NCI-H1436 treated with DMSO at 0.1 percent for 48 hours (cell line): Measurements from ENCODE around the gene PDE3A.
"Not testable (repeated sequence)": the region's sequence is repeated elsewhere in the genome, so short reads cannot be mapped to it uniquely, and the experiment has no call there.

Experiments used
- DNase-seq: peaks from one replicate; lab custom pipeline; 2025; lab: John Stamatoyannopoulos, UW

The PDE3A gene

DNA sequence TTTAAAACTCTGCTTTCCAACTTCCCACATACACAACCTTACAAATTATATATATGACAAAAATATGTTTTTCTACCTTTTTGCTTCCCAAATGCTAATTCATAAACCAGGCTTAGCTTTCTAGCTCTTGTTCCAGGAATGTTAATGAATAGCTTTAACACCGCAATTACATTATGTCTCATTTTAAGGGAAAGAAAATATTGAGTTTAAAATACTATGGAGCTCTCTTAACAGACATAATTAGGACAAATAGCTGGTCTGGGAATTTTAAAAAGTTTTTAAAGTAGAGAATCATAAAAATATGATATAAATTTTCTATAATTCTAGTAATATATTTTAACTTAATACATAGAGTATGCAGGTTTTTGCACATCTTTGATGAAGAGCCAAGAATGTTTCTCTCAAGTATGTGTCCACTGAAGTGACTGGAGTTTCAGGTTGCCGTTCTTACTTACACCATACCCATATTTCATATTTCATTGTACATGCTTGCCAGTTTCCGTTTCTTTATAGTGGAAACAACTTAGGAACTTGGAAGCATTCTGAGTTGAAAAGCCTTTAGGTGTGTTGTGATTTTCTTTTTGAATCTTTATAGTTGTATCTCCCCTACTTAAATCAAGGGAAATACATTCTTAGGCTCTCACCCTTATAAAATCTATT is 236.2 kb downstream of the PDE3A start:
- DNase-seq, result no peak

DNA sequence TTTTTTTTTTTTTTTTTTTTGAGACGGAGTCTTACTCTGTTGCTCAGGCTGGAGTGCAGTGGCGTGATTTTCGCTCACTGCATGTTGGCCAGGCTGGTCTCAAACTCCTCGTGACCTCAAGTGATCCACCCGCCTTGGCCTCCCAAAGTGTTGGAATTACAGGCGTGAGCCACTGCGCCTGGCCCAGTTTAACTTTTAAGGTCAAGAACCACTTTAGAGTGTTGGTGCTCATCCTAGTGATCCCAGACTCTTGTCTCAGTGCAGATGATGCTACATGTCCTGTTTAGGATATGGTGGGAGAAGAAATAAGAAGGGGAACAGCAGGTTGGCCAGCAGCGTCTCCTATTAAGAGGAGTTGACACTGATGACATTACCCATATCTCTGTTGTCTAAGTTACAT is 246.7 kb downstream of the PDE3A start:
- DNase-seq, result not testable (repeated sequence)

- no peak for DNase-seq
These were observed 247.8 kb downstream of the PDE3A start for GRCh38 chr12:20616093-20616492.

DNA sequence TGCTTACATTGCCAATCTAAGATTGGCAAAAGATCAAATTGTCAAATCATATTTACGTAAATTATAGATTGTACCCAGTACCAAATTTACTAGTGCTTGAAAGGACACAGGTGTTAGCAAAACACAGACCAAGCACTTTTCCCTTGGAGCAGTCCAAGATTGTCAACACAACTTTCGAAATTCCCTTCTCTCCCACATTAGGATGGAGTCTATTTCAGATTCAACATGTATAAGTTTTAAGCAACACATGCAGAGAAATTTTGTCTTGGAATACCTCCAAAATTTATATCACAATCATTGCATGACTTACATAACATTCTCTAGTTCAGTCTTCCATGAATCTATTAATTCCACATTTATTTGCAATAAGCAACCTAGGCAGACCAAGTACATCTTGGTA is 251.9 kb downstream of the PDE3A start:
- DNase-seq, result no peak

GRCh38 chr12:20624718-20625117 is 256.4 kb downstream of the PDE3A start:
- no peak for DNase-seq

DNA sequence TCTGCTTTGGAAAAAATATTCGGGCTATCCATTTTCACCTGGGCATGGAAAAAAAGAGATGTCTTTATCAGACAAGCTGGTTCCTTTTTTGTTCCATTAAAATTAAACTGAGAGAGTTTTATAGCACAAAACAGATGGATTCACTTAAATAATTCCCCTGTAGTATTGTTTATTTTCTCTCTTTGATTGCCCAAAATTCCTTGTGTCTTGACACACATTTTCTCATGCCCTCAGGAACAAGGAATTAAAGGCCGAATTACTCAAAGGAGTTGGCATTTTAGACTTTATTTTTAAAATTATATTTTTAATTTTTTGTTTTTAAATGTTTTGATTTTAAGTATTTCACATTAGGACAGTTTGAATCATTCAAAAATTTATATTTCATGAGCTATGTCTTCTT is 257.2 kb downstream of the PDE3A start:
- DNase-seq, result no peak

GRCh38 chr12:20627001-20627588 is 258.8 kb downstream of the PDE3A start:
- no peak for DNase-seq

DNA sequence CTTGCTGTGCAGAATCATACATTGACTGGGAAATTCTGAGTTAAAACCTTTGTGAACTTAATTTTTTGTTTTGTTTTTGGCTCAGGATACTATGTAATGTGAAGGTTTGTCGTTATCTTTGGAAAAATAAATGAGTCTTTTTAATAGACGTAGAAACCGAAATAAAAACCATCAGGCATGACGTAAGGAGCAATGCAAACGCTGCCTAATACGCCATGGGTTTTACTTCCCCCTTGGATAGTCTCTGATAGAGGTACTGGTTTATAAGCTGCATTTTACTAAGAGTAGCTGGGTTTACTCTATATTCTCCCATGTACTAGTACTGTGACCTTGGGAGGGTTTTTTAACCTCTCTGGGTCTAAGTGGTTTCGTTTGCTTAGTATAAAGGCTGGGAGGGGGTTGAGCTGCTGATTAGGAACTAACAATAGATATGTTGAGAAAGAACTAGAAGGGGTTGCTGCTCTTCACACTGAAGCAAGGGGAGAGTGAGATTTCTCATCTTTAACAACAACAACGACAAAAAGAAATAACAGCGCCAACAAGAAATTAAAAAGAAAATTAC is 260.0 kb downstream of the PDE3A start:
- no peak for DNase-seq

DNA sequence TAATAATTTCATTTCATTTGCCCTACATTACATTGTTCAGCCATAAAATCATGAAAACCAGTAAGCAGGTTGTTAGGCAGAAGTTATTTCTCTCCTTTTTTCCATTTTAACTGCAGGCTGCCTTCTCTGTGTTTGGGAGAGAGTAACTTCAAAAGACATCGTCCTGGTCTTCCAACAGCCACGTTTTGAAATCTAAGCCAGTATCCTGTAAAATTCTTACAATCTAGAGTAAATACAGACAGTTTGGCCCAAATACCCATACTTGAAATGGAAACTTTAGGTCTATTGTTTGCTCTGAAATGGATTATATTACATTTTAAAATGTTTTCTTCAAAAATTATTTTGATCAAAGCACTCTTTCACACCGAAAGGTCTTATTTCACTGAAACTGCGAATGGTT is 260.7 kb downstream of the PDE3A start:
- no peak for DNase-seq

DNA sequence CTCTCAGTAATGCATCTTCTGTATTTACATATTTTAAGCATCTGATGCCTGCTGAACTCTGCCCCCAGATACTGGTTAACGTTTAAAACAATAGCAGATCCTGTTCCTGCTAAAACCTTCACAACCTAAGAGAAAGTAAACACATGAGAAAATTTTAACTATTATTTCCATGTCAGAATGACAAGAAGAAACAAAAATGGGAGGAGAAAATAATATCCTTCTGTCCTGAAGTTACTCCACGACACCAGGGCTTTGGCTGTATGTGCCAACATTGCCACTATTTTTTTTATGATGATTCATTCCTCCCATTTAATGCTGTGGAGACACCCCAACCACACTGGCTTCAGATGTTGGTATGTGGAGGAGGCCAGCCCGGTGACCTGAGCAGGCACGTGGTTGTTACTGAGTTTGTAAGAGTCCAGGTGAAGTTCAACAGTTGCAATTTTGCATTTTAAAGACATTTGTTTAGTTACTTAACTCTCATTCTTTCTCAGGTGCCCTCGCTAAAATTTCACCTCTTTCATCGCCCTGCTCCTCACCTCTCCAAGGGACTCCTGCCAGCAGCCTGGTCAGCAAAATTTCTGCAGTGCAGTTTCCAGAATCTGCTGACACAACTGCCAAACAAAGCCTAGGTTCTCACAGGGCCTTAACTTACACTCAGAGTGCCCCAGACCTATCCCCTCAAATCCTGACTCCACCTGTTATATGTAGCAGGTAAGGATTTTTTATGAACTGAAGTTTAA is 261.2 kb downstream of the PDE3A start:
- DNase-seq, result no peak

DNA sequence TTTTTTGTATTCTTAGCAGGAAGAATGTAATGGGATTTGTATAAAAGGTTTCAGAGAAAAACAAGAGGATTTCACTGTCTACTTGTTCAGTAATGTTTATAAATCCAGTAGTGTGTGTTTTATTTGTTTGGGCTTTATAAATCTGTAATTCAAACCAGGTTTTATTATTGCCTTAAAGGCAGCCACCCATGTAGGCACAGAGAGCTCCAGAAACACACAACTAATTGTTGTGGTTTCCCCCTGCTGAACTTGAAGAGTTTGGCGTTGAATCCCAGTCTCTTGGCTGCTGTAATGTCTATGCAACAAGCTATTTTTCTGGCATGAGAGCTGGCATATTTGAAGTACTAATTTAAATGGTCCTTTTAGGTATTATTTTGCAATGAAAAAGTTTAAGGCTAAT is 263.4 kb downstream of the PDE3A start:
- DNase-seq, result no peak

- DNase-seq, result no peak
These were observed 272.8 kb downstream of the PDE3A start for GRCh38 chr12:20641106-20641505.

DNA sequence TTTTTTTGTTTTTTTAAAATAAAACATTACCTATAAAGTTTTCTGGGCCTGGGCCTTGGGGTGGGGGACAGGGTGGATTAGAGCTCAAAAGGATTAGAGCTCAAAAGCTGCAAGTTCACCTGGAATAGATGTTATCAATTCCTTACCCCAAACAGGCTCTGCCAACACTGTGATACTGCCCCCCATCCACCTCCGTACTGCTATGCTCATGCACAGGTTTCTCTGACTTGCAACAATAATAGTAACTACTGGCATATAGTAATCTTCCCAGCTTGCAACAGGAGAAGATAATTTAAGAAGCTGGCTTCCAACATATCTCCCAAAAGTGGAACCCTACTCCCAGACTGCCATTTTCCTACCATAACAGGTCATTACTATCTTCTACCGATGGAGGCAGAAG is 275.5 kb downstream of the PDE3A start:
- DNase-seq, result no peak

DNA sequence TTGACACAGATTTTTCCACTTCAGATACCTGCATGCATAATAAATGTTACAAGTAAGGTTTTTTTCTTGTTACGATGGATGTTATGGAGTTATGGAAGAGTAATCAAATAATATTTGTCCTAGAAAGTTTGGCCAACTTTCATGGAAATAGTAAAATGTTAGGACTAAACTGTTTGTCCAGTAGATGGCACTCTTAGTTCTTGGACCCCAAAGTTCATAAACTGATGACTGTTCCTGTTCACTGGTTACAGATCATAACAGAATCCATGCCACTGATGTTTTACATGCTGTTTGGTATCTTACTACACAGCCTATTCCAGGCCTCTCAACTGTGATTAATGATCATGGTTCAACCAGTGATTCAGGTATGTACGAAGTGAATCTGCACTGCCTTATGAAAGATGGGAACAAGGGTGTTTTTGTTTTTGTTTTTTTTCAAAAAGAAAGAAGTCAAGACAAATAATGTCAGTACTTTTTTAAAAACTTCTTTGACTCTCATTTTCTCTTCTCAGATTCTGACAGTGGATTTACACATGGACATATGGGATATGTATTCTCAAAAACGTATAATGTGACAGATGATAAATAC is 278.0 kb downstream of the PDE3A start:
- no peak for DNase-seq

DNA sequence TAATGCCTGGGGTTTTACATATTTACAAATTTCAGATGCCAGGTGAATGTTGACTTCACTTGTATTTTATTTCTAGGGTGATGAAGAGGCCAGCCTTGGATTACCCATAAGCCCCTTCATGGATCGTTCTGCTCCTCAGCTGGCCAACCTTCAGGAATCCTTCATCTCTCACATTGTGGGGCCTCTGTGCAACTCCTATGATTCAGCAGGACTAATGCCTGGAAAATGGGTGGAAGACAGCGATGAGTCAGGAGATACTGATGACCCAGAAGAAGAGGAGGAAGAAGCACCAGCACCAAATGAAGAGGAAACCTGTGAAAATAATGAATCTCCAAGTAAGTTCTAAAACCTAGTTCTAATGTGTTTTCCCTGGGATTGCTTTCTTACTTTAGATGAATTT is 285.5 kb downstream of the PDE3A start:
- no peak for DNase-seq

DNA sequence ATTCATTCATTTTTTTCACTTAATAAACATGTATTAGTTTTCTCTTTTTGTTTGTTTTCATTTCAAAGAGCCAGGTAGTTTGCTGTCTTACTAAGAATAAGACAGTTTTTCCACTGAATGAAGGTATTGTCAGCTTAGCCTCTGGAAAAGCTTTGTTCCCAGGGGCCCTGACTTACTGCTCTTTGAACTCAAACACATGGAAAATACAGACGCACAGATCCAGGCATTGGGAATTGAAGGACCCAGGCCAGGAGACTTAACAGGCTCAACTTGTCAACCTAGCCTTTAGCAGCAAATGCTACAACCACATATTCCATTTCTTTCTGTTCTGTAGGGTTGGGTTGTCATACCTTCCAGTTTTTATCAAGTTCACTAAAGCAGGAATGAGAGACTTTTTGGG is 288.3 kb downstream of the PDE3A start:
- no peak for DNase-seq

DNA sequence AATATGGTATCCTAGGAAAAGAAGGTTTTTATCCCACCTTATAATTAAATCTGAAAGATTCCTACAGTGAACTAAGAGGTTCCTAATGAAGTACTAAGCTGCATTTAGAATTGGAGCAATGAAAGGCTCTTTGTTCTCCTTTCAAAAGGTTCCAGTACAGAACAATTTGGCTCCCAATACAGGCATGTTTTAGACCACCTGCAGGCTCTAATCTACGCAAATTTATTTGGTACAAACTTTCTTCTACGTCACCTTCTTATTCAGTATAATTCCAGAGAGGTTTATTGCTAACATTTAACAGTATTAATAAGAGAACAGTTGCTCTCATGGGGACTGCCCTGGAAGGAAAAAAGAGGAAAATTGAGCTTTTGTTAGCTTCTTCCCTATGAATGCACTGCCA is 289.2 kb downstream of the PDE3A start:
- DNase-seq, result no peak

DNA sequence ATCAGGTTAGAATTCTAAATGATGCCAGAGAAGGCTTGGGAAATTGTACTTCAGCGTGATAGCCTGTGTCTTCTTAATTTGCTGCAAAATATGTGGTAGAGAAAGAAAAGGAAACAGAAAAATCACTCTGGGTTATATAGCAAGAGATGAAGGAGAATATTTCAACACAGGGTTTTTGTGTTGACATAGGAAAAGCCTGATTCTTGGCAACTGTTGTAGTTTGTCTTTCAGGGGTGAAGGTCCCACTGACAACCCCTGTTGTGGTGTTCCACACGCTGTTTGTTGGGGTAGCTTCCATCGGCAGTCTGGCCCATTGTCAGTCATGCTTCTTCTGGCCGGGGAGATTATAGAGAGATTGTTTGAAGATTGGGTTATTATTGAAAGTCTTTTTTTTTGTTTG is 313.0 kb downstream of the PDE3A start:
- no peak for DNase-seq

- no peak for DNase-seq
These were observed 326.9 kb downstream of the PDE3A start, which contains the start of gene SLCO1C1 for GRCh38 chr12:20695232-20695631. Gene SLCO1C1, plus strand, starts transcription at chr12:20695332. Its CDS starts 4,245 bp downstream, at chr12:20699577.

DNA sequence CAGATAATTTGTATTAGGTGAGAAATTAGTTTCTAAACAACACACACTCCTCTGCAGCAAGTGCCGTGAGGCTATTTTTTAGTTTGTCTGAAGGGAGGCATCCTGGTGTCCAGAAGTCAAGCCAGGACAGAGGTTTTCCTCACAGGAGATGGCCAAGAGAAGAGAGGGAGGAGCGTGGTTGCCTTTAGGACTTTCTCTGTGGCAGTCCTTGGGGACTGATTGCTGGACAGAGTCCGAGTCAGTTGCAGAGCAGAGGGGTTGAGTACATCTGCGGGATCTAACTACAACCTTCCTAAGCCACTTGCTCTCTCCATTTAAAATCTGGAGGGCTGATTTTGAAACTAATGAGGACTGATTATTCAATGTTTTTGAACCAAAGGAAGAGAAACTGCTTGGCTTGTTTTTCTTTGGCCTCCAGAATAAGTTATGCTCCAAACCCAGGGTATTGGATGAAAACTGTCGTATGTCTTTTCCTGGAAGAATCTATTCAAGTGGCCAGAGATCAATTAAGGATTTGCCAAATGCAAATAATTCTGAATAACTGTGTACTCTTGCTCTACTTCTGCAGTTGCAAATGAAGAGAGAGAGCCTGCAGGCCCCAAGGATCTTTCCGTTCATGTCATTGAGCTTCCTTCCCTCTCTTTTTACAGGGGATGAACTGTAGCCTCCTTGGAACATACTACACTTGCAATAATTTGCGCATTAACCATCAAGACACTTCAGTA is 328.0 kb downstream of the PDE3A start:
- no peak for DNase-seq

GRCh38 chr12:20701106-20701505 is 332.8 kb downstream of the PDE3A start:
- DNase-seq, result no peak

- no peak for DNase-seq
These were observed 336.5 kb downstream of the PDE3A start for GRCh38 chr12:20704860-20705259.
